Renal cortex interstitium (tissue), 15 donors: ENCODE measurements around the gene RTCB. TPM values are rescaled to one million over a fixed set of nuclear protein-coding genes. Genes with fewer than 3 reads are reported as not detected.

Experiments used
- DNase-seq, 11 donors: peaks; one replicate each; pipeline ENCODE4 v3.0.0-alpha.2; 2013; ENCODE audit warnings: low read depth in 9 of 11, low spot score in 4 of 11; ENCODE audit errors: extremely low read depth in 1 of 11
- long read RNA-seq, 16 experiments: transcript quantifications; one replicate each; lab custom pipeline, GENCODE V29; 2026
- polyA plus RNA-seq, 3 donors: library from polyadenylated mRNA; unstranded; fragments of 120-200 nt; gene quantifications; one replicate each; pipeline ENCODE4 v1.2.1, GENCODE V29; 2013; ENCODE audit not compliant: insufficient read length in 3 of 3

RTCB gene
- polyA plus RNA-seq, result 100 to 1,000 TPM in 2 of 3 donors, 10 to 100 TPM in 1; 98.1 to 111 (median 110) TPM
- long read RNA-seq, donor 1, transcript RTCB-201 (12 exons, 2,027 nt), result major isoform, 15 of 20 reads
- long read RNA-seq, donor 1, partial matches to known transcripts, result 0 of 20 reads
- long read RNA-seq, donor 1, other reads (novel, unspliced or antisense), result 0 of 20 reads
- long read RNA-seq, donor 2, transcript RTCB-201 (12 exons, 2,027 nt), result major isoform, 15 of 23 reads
- long read RNA-seq, donor 2, partial matches to known transcripts, result 7 of 23 reads
- long read RNA-seq, donor 2, other reads (novel, unspliced or antisense), result 0 of 23 reads
- long read RNA-seq, donor 3, transcript RTCB-201 (12 exons, 2,027 nt), result major isoform, 44 of 62 reads
- long read RNA-seq, donor 3, partial matches to known transcripts, result 14 of 62 reads
- long read RNA-seq, donor 3, other reads (novel, unspliced or antisense), result 0 of 62 reads
- long read RNA-seq, donor 4, transcript RTCB-201 (12 exons, 2,027 nt), result major isoform, 38 of 49 reads
- long read RNA-seq, donor 4, partial matches to known transcripts, result 7 of 49 reads
- long read RNA-seq, donor 4, other reads (novel, unspliced or antisense), result 0 of 49 reads
- long read RNA-seq, donor 5, transcript RTCB-205 (5 exons, 767 nt), result minor isoform, 11 of 89 reads
- long read RNA-seq, donor 5, transcript RTCB-201 (12 exons, 2,027 nt), result major isoform, 58 of 89 reads
- long read RNA-seq, donor 5, partial matches to known transcripts, result 19 of 89 reads
- long read RNA-seq, donor 5, other reads (novel, unspliced or antisense), result 0 of 89 reads
- long read RNA-seq, donor 6, transcript RTCB-201 (12 exons, 2,027 nt), result major isoform, 25 of 45 reads
- long read RNA-seq, donor 6, partial matches to known transcripts, result 17 of 45 reads
- long read RNA-seq, donor 6, other reads (novel, unspliced or antisense), result 0 of 45 reads
- long read RNA-seq, donor 7, transcript RTCB-201 (12 exons, 2,027 nt), result major isoform, 41 of 49 reads
- long read RNA-seq, donor 7, transcript RTCB-205 (5 exons, 767 nt), result minor isoform, 8 of 49 reads
- long read RNA-seq, donor 7, partial matches to known transcripts, result 0 of 49 reads
- long read RNA-seq, donor 7, other reads (novel, unspliced or antisense), result 0 of 49 reads
- long read RNA-seq, donor 8, transcript RTCB-205 (5 exons, 767 nt), result minor isoform, 7 of 84 reads
- long read RNA-seq, donor 8, transcript RTCB-201 (12 exons, 2,027 nt), result major isoform, 68 of 84 reads
- long read RNA-seq, donor 8, partial matches to known transcripts, result 7 of 84 reads
- long read RNA-seq, donor 8, other reads (novel, unspliced or antisense), result 0 of 84 reads
- long read RNA-seq, donor 9, transcript RTCB-201 (12 exons, 2,027 nt), result major isoform, 21 of 35 reads
- long read RNA-seq, donor 9, partial matches to known transcripts, result 12 of 35 reads
- long read RNA-seq, donor 9, other reads (novel, unspliced or antisense), result 0 of 35 reads
- long read RNA-seq, donor 10, transcript RTCB-201 (12 exons, 2,027 nt), result major isoform, 31 of 53 reads
- long read RNA-seq, donor 10, partial matches to known transcripts, result 18 of 53 reads
- long read RNA-seq, donor 10, other reads (novel, unspliced or antisense), result 0 of 53 reads
- long read RNA-seq, donor 11, transcript RTCB-201 (12 exons, 2,027 nt), result major isoform, 36 of 46 reads
- long read RNA-seq, donor 11, transcript RTCB-205 (5 exons, 767 nt), result minor isoform, 5 of 46 reads
- long read RNA-seq, donor 11, partial matches to known transcripts, result 5 of 46 reads
- long read RNA-seq, donor 11, other reads (novel, unspliced or antisense), result 0 of 46 reads
- long read RNA-seq, donor 12, transcript RTCB-201 (12 exons, 2,027 nt), result major isoform, 19 of 24 reads
- long read RNA-seq, donor 12, partial matches to known transcripts, result 0 of 24 reads
- long read RNA-seq, donor 12, other reads (novel, unspliced or antisense), result 0 of 24 reads
- long read RNA-seq, donor 13, transcript RTCB-205 (5 exons, 767 nt), result minor isoform, 8 of 123 reads
- long read RNA-seq, donor 13, transcript RTCB-201 (12 exons, 2,027 nt), result major isoform, 80 of 123 reads
- long read RNA-seq, donor 13, partial matches to known transcripts, result 34 of 123 reads
- long read RNA-seq, donor 13, other reads (novel, unspliced or antisense), result 0 of 123 reads
- long read RNA-seq, donor 14, transcript RTCB-201 (12 exons, 2,027 nt), result major isoform, 22 of 24 reads
- long read RNA-seq, donor 14, partial matches to known transcripts, result 0 of 24 reads
- long read RNA-seq, donor 14, other reads (novel, unspliced or antisense), result 0 of 24 reads
- long read RNA-seq, donor 15, transcript RTCB-201 (12 exons, 2,027 nt), result major isoform, 19 of 26 reads
- long read RNA-seq, donor 15, partial matches to known transcripts, result 5 of 26 reads
- long read RNA-seq, donor 15, other reads (novel, unspliced or antisense), result 0 of 26 reads
- long read RNA-seq, donor 16, transcript RTCB-205 (5 exons, 767 nt), result minor isoform, 11 of 137 reads
- long read RNA-seq, donor 16, transcript RTCB-201 (12 exons, 2,027 nt), result major isoform, 105 of 137 reads
- long read RNA-seq, donor 16, partial matches to known transcripts, result 19 of 137 reads
- long read RNA-seq, donor 16, other reads (novel, unspliced or antisense), result 0 of 137 reads

- peak; percentile 86 to 99 (median 91) for DNase-seq
Observed at GRCh38 chr22:32411829-32412592, at the start of gene RTCB. Gene RTCB (minus strand): TSS chr22:32412247. CDS start chr22:32412156, 91 bp downstream.

- no peak for DNase-seq
Observed at GRCh38 chr22:32457031-32457430, 45.0 kb upstream of the RTCB start.

- DNase-seq, result no peak
Observed at GRCh38 chr22:32448980-32449379, 36.9 kb upstream of the RTCB start.

- no peak for DNase-seq
Observed at GRCh38 chr22:32446321-32446720, 34.3 kb upstream of the RTCB start.

GRCh38 chr22:32444068-32444467 lies 32.0 kb upstream of the RTCB start:
- DNase-seq, result no peak

GRCh38 chr22:32430352-32430751 lies 18.3 kb upstream of the RTCB start:
- DNase-seq, result no peak

- DNase-seq, result no peak
Observed at GRCh38 chr22:32426881-32427280, 14.8 kb upstream of the RTCB start.

GRCh38 chr22:32423664-32424063 lies 11.6 kb upstream of the RTCB start:
- no peak for DNase-seq

GRCh38 chr22:32422062-32422461 lies 10.0 kb upstream of the RTCB start:
- DNase-seq, result no peak

- DNase-seq, result no peak
Observed at GRCh38 chr22:32421484-32421883, 9.4 kb upstream of the RTCB start.

- no peak for DNase-seq
Observed at GRCh38 chr22:32417906-32418305, 5.9 kb upstream of the RTCB start.

- no peak for DNase-seq
Observed at GRCh38 chr22:32416556-32417085, 4.6 kb upstream of the RTCB start.

- DNase-seq, result no peak
Observed at GRCh38 chr22:32414191-32414590, 2.1 kb upstream of the RTCB start.

- DNase-seq, result no peak
Observed at GRCh38 chr22:32413719-32414118, 1.7 kb upstream of the RTCB start.

- DNase-seq, result peak in 1 of 11 donors; percentile 22
Observed at GRCh38 chr22:32411402-32411801, 645 bp downstream of the RTCB start.

- no peak for DNase-seq
Observed at GRCh38 chr22:32410459-32410858, 1.6 kb downstream of the RTCB start.
